ENCODE results near the gene MYO1B. TPM values are rescaled to one million over a fixed set of nuclear protein-coding genes. Genes with fewer than 3 reads are reported as not detected.

Gene MYO1B
- total and polyA plus RNA-seq, 2 of the 8 experiments (the other 6 are each of a cell fraction or from before 2014, with no cell fraction given) = 15.5 to 61.2 TPM

- Histone ChIP-seq H2BK12ac (ENCODE audit: low read depth, low read length) (no peak overlapping the region), H4K5ac (ENCODE audit: insufficient read length, low read depth, low read length) (no peak overlapping the region), H3K4me3 (ENCODE audit: extremely low read depth in 1 of 4, insufficient read depth in 2 of 4, low read depth in 3 of 4, low read length in 4 of 4) (no peak overlapping the region), H2AK5ac (ENCODE audit: low read depth, low read length) (no peak overlapping the region), H3K14ac (ENCODE audit: insufficient read length) (no peak overlapping the region), H4K91ac (replicated peaks; ENCODE audit: insufficient read length, low read length) (no peak overlapping the region), H2BK15ac (ENCODE audit: low read length) (no peak overlapping the region), H3K4me1 (replicated peaks in 1 of 4; ENCODE audit: control insufficient read depth in 3 of 4, insufficient read depth in 4 of 4, low read length in 3 of 4) (peaks cover 0 to 3% (median 0%) of the 10 kb centered on the region in 4 experiments; a peak in 1 of 7 replicates), H3K27me3 (replicated peaks in 1 of 4; ENCODE audit: control insufficient read depth in 3 of 4, extremely low read depth in 1 of 4, insufficient read depth in 3 of 4, low read length in 3 of 4) (no peaks in the 10 kb centered on the region), H3K4me2 (ENCODE audit: insufficient read depth in 1 of 2, low read depth in 2 of 2, low read length in 2 of 2) (no peak overlapping the region), H3K9me3 (ENCODE audit: insufficient read depth in 2 of 2, low read depth in 1 of 2, low read length in 1 of 2) (no peaks in the 10 kb centered on the region), H3K23me2 (ENCODE audit: low read depth, low read length) (no peaks in the 10 kb centered on the region; the same call in 1 of the 2 replicates), H3K27ac (ENCODE audit: low read depth, low read length) (no peak overlapping the region), H3K79me2 (ENCODE audit: control insufficient read depth in 1 of 2, insufficient read depth in 2 of 2, low read length in 2 of 2) (no peaks in the 10 kb centered on the region), H2BK5ac (ENCODE audit: low read depth, low read length) (no peak overlapping the region), H3K36me3 (ENCODE audit: control insufficient read depth in 2 of 4, insufficient read depth in 4 of 4, low read length in 3 of 4) (no peaks in the 10 kb centered on the region), H3K56ac (replicated peaks; ENCODE audit: insufficient read length, low read depth, low read length) (no peak overlapping the region), H3K79me1 (ENCODE audit: low read depth, low read length) (no peaks in the 10 kb centered on the region), H3K9ac (replicated peaks in 1 of 4; ENCODE audit: extremely low read depth in 1 of 4, low read depth in 3 of 4, low read length in 3 of 4) (no peak overlapping the region), H2AFZ (ENCODE audit: low read length) (peak overlapping the region; percentile 67), H3K4ac (replicated peaks; ENCODE audit: insufficient read length, low read depth, low read length) (no peak overlapping the region), H2BK120ac (replicated peaks; ENCODE audit: low read depth, low read length) (no peak overlapping the region), H4K8ac (ENCODE audit: extremely low read depth, insufficient read depth, low read length) (no peak overlapping the region), H4K20me1 (replicated peaks in 1 of 2; ENCODE audit: control insufficient read depth in 1 of 2, insufficient read depth in 2 of 2, low read length in 2 of 2) (no peaks in the 10 kb centered on the region), H2BK20ac (ENCODE audit: low read length) (no peak overlapping the region), H3K18ac (ENCODE audit: extremely low read depth, low read length) (no peak overlapping the region), H3K23ac (ENCODE audit: insufficient read length) (no peak overlapping the region)
- CTCF ChIA-PET (ENCODE audit: partially characterized antibody) = interaction anchor here (0.5 to 4.6 kb wide), 51 partner anchors 10 to 359 kb away, joined by 3 to 35 read pairs (median 4); no protein-coding TSS in a partner anchor
- POLR2A ChIA-PET (ENCODE audit: partially characterized antibody) = no interaction called here
- 44% methylated on average over 1 of the region's 1 CpG; no CpG with 5 or more reads in 1 of the 2 experiments for WGBS, 2 experiments (ENCODE audit: extremely low coverage in 1 of 2, insufficient coverage in 1 of 2, insufficient read length in 1 of 2, insufficient replicate concordance in 2 of 2, low coverage in 1 of 2, low lambda C conversion rate in 2 of 2, missing lambda C conversion rate in 1 of 2)
- FAIRE-seq (peak; percentile 55), DNase-seq (ENCODE audit: low read depth in 1 of 2, low spot score in 2 of 2) (no peak)
- 0 out of 2 replicates have a peak, but pooled peaks have one; percentile 34 for TF ChIP-seq MAFK (IDR thresholded peaks at IDR 0.05; ENCODE audit: low read depth, low read length)
- TF ChIP-seq SP1 (IDR thresholded peaks at IDR 0.05; ENCODE audit: low read depth, low read length) = no peak
- TF ChIP-seq SIX5 (IDR thresholded peaks at IDR 0.05; ENCODE audit: low read depth, low read length) = no peak
- TF ChIP-seq TCF12 (IDR thresholded peaks at IDR 0.05; ENCODE audit: low read depth, low read length) = no peak
- no peak for TF ChIP-seq TAF1 (IDR thresholded peaks at IDR 0.05; ENCODE audit: low read depth, low read length)
- TF ChIP-seq BACH1 (IDR thresholded peaks at IDR 0.05; ENCODE audit: low read length) = peak; percentile 75; the same call in 1 of the 2 replicates
- TF ChIP-seq KDM5A (IDR thresholded peaks at IDR 0.05; ENCODE audit: low read length) = no peak
- no peak for TF ChIP-seq TBP (IDR thresholded peaks at IDR 0.05; ENCODE audit: low read depth, low read length)
Measured at GRCh38 chr2:191217580-191217979, 27.6 kb upstream of the MYO1B start.

Measured in H1 (cell line).